Progenitor cell of endocrine pancreas (in vitro differentiated cells): ENCODE data around the gene RAB3IP. TPM values are rescaled to one million over a fixed set of nuclear protein-coding genes. Genes with fewer than 3 reads are reported as not detected.

Experiments
- DNase-seq: peaks from one replicate; pipeline ENCODE4 v3.0.0; 2021; ENCODE audit warnings: low spot score; ENCODE audit not compliant: unreplicated experiment
- H3K27ac Mint-ChIP-seq: 2 replicates; pipeline ENCODE4 v1.8.0; 2021; ENCODE audit warnings: mild to moderate bottlenecking, moderate library complexity, mixed read lengths
- H3K27me3 Mint-ChIP-seq: 2 replicates; pipeline ENCODE4 v1.8.0; 2021; ENCODE audit warnings: mixed read lengths
- H3K36me3 Mint-ChIP-seq: 2 replicates; pipeline ENCODE4 v1.8.0; 2022; ENCODE audit warnings: mixed read lengths; ENCODE audit not compliant: insufficient read depth
- H3K4me1 Mint-ChIP-seq: 2 replicates; pipeline ENCODE4 v1.8.0; 2021; ENCODE audit warnings: low read depth, mixed read lengths
- H3K4me3 Mint-ChIP-seq: 2 replicates; pipeline ENCODE4 v1.8.0; 2021; ENCODE audit warnings: low read depth, mild to moderate bottlenecking, moderate library complexity, mixed read lengths
- H3K9me3 Mint-ChIP-seq: 2 replicates; pipeline ENCODE4 v1.8.0; 2021; ENCODE audit warnings: low read depth, mixed read lengths
- CTCF ChIP-seq: fragments of 200-600 bp; sonication (generic); IDR thresholded peaks from one replicate; pipeline ENCODE4 v1.5.0; 2021; ENCODE audit warnings: antibody characterized with exemption, mild to moderate bottlenecking; ENCODE audit not compliant: unreplicated experiment
- long read RNA-seq: library from polyadenylated mRNA; unstranded; transcript quantifications from one replicate; pipeline ENCODE4 v2.0.0, GENCODE V29; 2020
- total RNA-seq: library from RNA; stranded (reverse); gene quantifications from 2 replicates; pipeline ENCODE4 v1.2.1, GENCODE V29; 2021

Gene RAB3IP
- 85.6 and 92.4 TPM in 2 replicates for total RNA-seq
- long read RNA-seq, full-length matches to known transcripts = 153 of 201 reads
- long read RNA-seq, partial matches to known transcripts = 16 of 201 reads
- long read RNA-seq, other reads (novel, unspliced or antisense) = 32 of 201 reads

GRCh38 chr12:69738351-69739286 is at the start of gene RAB3IP:
TSS of gene RAB3IP (plus strand) at chr12:69738860. CDS start at chr12:69755409, 16,549 bp downstream.
- peak within 1 kb of the TSS; percentile 95 for H3K27ac Mint-ChIP-seq
- DNase-seq = peak; percentile 93
- H3K4me1 Mint-ChIP-seq = peaks cover 22% of the 10 kb centered on the region
- no peaks in the 10 kb centered on the region for H3K9me3 Mint-ChIP-seq
- no peaks in the 10 kb centered on the region for H3K36me3 Mint-ChIP-seq
- peaks cover 17% of the 10 kb centered on the region for H3K27me3 Mint-ChIP-seq
- peak within 1 kb of the TSS; percentile 91 for H3K4me3 Mint-ChIP-seq
- TF ChIP-seq CTCF = peak; percentile 84

- Mint-ChIP-seq H3K9me3 (no peaks in the 10 kb centered on the region), H3K4me3 (no peak overlapping the region), H3K27me3 (peaks cover 5% of the 10 kb centered on the region), H3K36me3 (no peaks in the 10 kb centered on the region), H3K27ac (no peak overlapping the region), H3K4me1 (peaks cover 12% of the 10 kb centered on the region)
- no peak for TF ChIP-seq CTCF
- DNase-seq = no peak
Observed at GRCh38 chr12:69689638-69690037, 49.0 kb upstream of the RAB3IP start.

GRCh38 chr12:69694123-69694522 is 44.5 kb upstream of the RAB3IP start:
- no peak overlapping the region for H3K4me3 Mint-ChIP-seq
- no peak overlapping the region for H3K27ac Mint-ChIP-seq
- H3K36me3 Mint-ChIP-seq = no peaks in the 10 kb centered on the region
- TF ChIP-seq CTCF = no peak
- no peak for DNase-seq
- H3K9me3 Mint-ChIP-seq = no peaks in the 10 kb centered on the region
- H3K4me1 Mint-ChIP-seq = peaks cover 1% of the 10 kb centered on the region
- H3K27me3 Mint-ChIP-seq = no peaks in the 10 kb centered on the region

GRCh38 chr12:69698054-69698453 is 40.6 kb upstream of the RAB3IP start:
- Mint-ChIP-seq H3K27ac (no peak overlapping the region), H3K4me1 (peaks cover 10% of the 10 kb centered on the region), H3K4me3 (no peak overlapping the region), H3K27me3 (no peaks in the 10 kb centered on the region), H3K36me3 (no peaks in the 10 kb centered on the region), H3K9me3 (no peaks in the 10 kb centered on the region)
- TF ChIP-seq CTCF = no peak
- no peak for DNase-seq

GRCh38 chr12:69698769-69699540 is 39.7 kb upstream of the RAB3IP start, which contains the start of gene BEST3:
TSS of gene BEST3 (minus strand) at chr12:69699303. CDS start at chr12:69697798, 1,505 bp downstream.
- no peak for DNase-seq
- Mint-ChIP-seq H3K36me3 (no peaks in the 10 kb centered on the region), H3K9me3 (no peaks in the 10 kb centered on the region), H3K4me3 (no peak within 1 kb of the TSS), H3K27ac (no peak within 1 kb of the TSS), H3K4me1 (peaks cover 10% of the 10 kb centered on the region), H3K27me3 (no peaks in the 10 kb centered on the region)
- TF ChIP-seq CTCF = no peak
